ENCODE measurements around the gene CLMN. TPM values are rescaled to one million over a fixed set of nuclear protein-coding genes. Genes with fewer than 3 reads are reported as not detected.

The CLMN gene
- total and polyA plus RNA-seq, 4 donors, result 4.5 to 33.5 (median 11.7) TPM

DNA sequence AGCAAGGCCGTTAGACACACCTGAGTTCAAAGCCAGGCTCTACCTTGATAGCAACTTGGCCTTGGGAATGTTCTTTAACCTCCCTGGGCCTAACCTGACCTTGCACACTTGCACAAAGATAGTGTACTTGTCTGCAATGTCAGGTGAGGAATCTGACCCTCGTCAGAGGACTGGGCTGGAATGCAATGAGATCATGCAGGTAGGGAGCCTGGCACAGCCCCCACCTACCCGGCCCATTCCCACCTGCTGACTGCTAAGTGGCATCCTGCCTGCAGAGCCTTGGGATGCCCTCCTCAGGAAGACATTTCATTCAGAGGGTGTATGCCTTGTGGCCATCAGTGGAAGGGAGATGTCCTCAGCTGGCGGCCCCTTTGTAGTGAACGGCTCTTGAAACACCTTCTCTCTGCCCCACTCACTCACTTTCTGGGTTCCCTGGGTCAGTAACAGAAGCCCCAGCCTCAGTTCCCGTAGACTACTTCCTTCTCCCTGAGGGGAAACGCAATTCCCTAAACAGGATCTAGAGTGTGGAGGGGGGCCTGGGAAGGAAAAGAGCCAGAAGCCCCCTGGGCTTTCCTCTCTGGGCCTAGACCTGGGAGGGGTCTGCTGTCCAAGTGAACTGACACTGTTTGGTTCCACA lies 94.3 kb downstream of the CLMN start:
- Histone ChIP-seq H3K4me1 (ENCODE audit: control insufficient read depth in 5 of 5, insufficient read depth in 5 of 5, low read length in 5 of 5) (peaks cover 0 to 62% (median 23%) of the 10 kb centered on the region in 5 donors), H3K27me3 (ENCODE audit: control insufficient read depth in 3 of 3, insufficient read depth in 3 of 3, low read length in 2 of 3) (no peaks in the 10 kb centered on the region), H3K4me3 (no peak overlapping the region), H3K9me3 (ENCODE audit: control insufficient read depth in 4 of 4, insufficient read depth in 3 of 4, low read length in 3 of 4) (no peaks in the 10 kb centered on the region), H3K9ac (ENCODE audit: insufficient read depth in 1 of 2, low read length in 2 of 2) (no peak overlapping the region), H3K27ac (ENCODE audit: low read depth in 1 of 2, low read length in 1 of 2) (no peak overlapping the region), H3K36me3 (ENCODE audit: control insufficient read depth in 4 of 4, insufficient read depth in 4 of 4, low read length in 4 of 4) (no peaks in the 10 kb centered on the region)
- DNase-seq (no peak), ATAC-seq (ENCODE audit: insufficient read depth, low FRiP score) (no peak)
- TF ChIP-seq CTCF (IDR thresholded peaks at IDR 0.05; ENCODE audit: control extremely low read depth, extremely low read depth), result no peak
- WGBS, 2 donors, result 86 to 88% methylated on average over 7 of the region's 7 CpGs

- Histone ChIP-seq H3K4me3 (no peak overlapping the region), H3K27ac (ENCODE audit: low read depth in 1 of 2, low read length in 1 of 2) (no peak overlapping the region), H3K27me3 (ENCODE audit: control insufficient read depth in 3 of 3, insufficient read depth in 3 of 3, low read length in 2 of 3) (no peaks in the 10 kb centered on the region), H3K4me1 (ENCODE audit: control insufficient read depth in 5 of 5, insufficient read depth in 5 of 5, low read length in 5 of 5) (peaks cover 0 to 50% (median 23%) of the 10 kb centered on the region in 5 donors), H3K36me3 (ENCODE audit: control insufficient read depth in 4 of 4, insufficient read depth in 4 of 4, low read length in 4 of 4) (no peaks in the 10 kb centered on the region), H3K9ac (ENCODE audit: insufficient read depth in 1 of 2, low read length in 2 of 2) (no peak overlapping the region), H3K9me3 (ENCODE audit: control insufficient read depth in 4 of 4, insufficient read depth in 3 of 4, low read length in 3 of 4) (no peaks in the 10 kb centered on the region)
- WGBS, 2 donors, result 70 to 84% methylated on average over 3 of the region's 3 CpGs
- DNase-seq (peak; percentile 67 to 95 (median 93)), ATAC-seq (ENCODE audit: insufficient read depth, low FRiP score) (no peak)
- no peak for TF ChIP-seq CTCF (IDR thresholded peaks at IDR 0.05; ENCODE audit: control extremely low read depth, extremely low read depth)
Measured at GRCh38 chr14:95222870-95223398, 96.8 kb downstream of the CLMN start.

DNA sequence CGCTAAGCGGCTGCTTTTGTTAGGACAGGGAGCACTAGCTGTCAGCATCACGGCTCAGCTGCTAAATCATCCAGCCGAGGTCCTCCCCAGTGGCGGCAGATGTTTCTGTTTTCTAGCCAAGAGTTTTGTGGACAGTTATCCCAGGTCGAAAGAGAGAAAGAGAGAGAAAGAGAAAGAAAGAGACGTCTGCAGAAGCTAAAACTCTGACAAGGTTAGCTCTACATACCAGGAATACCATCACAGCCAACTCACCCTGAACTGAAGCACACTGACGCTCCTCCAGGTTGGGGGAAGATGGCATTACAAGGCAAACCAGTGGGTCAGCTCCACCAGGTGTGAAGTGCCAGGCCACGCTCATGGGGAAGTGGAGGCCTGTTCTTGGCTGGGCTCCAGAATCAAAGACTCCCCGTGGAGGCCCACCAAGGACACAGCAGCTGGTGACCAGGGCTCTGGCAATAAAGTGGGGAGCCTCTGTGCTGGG lies 97.5 kb downstream of the CLMN start:
- H3K4me3 ChIP-seq, result no peak overlapping the region
- H3K9ac ChIP-seq (ENCODE audit: insufficient read depth in 1 of 2, low read length in 2 of 2), result no peak overlapping the region
- no peak for TF ChIP-seq CTCF (IDR thresholded peaks at IDR 0.05; ENCODE audit: control extremely low read depth, extremely low read depth)
- DNase-seq, result peak; percentile 51 to 71 (median 61)
- no peaks in the 10 kb centered on the region for H3K9me3 ChIP-seq (ENCODE audit: control insufficient read depth in 4 of 4, insufficient read depth in 3 of 4, low read length in 3 of 4)
- H3K27ac ChIP-seq (ENCODE audit: low read depth in 1 of 2, low read length in 1 of 2), result peak overlapping the region in 1 of 2 donors; percentile 37
- H3K27me3 ChIP-seq (ENCODE audit: control insufficient read depth in 3 of 3, insufficient read depth in 3 of 3, low read length in 2 of 3), result no peaks in the 10 kb centered on the region
- no peak for ATAC-seq (ENCODE audit: insufficient read depth, low FRiP score)
- no peaks in the 10 kb centered on the region for H3K36me3 ChIP-seq (ENCODE audit: control insufficient read depth in 4 of 4, insufficient read depth in 4 of 4, low read length in 4 of 4)
- H3K4me1 ChIP-seq (ENCODE audit: control insufficient read depth in 5 of 5, insufficient read depth in 5 of 5, low read length in 5 of 5), result peaks cover 0 to 45% (median 19%) of the 10 kb centered on the region in 5 donors
- WGBS, 2 donors, result 61 to 76% methylated on average over 10 of the region's 10 CpGs

Data from lung (tissue), 12 donors.